HG03064 (cell line): ENCODE measurements around the gene ROMO1.

ENCODE experiments used
- ATAC-seq: cut with Tn5 transposase; IDR thresholded peaks from one replicate; pipeline ENCODE4 v1.9.1; 2021; ENCODE audit warnings: low read depth; ENCODE audit not compliant: unreplicated experiment

ROMO1 gene

GRCh38 chr20:35699127-35699956 is at the start of gene ROMO1, which contains the start of gene NFS1:
Gene ROMO1, plus strand, starts transcription at chr20:35699405. Its CDS starts 228 bp downstream, at chr20:35699633.
Gene NFS1, minus strand, starts transcription at chr20:35699352. Its CDS starts 64 bp downstream, at chr20:35699288.
- ATAC-seq, result peak; percentile 55

DNA sequence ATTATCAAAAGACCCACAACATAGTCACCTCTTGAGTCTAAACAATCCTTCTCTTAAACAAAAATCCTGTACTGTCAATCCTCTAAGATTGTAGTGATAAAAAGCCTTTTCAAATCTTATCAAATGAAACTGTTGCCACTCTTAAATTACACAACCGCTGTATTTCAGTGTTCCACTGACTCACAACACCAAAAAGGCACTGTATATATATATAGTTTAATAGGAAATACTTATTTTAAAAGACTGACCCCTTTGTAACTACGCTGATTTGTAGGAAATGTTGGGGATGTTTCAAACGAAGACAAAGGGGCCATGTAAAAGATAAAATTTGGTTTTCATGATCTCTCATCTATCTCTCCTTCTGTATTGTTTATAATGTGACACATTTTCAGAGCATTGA is 48.6 kb upstream of the ROMO1 start:
- ATAC-seq, result no peak

GRCh38 chr20:35651958-35652357 is 47.2 kb upstream of the ROMO1 start:
- no peak for ATAC-seq

DNA sequence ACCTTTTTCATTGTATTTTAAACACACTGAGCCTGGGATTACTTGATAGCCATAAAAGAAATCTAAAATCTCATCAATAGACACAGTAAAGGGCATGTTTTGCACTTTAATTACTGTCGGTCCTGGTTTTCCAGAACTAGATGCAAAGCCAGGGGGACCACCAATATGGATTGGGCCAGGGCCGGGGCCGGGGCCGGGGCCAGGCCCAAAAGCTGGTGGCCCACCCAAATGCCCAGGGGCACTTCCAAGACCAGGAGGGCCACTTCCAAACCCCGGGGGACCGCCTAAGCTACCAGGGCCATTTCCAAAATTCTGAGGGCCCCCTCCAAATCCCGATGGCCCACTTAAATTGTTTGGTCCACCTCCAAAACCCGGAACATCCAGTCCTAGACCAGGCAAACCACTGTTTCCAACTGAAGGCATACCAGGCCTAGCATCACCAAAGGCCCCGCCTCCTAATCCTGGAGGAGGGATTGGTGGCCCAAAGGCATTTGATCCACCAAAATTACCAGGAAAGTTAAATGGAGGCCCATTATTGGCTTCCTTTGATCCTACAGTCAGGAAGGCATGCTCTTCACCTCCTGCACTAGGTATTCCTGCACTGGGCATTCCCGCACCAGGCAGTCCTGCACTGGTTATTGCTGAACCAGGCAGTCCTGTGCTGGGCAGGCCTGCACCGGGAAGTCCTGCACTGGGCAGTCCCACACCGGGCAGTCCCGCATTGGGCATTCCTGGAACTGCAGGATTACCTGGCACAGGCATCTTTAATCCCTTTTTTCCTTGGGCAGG is 46.4 kb upstream of the ROMO1 start:
- no peak for ATAC-seq

- no peak for ATAC-seq
Measured at GRCh38 chr20:35653430-35653734, 45.8 kb upstream of the ROMO1 start.

- no peak for ATAC-seq
Measured at GRCh38 chr20:35653893-35654292, 45.3 kb upstream of the ROMO1 start.

DNA sequence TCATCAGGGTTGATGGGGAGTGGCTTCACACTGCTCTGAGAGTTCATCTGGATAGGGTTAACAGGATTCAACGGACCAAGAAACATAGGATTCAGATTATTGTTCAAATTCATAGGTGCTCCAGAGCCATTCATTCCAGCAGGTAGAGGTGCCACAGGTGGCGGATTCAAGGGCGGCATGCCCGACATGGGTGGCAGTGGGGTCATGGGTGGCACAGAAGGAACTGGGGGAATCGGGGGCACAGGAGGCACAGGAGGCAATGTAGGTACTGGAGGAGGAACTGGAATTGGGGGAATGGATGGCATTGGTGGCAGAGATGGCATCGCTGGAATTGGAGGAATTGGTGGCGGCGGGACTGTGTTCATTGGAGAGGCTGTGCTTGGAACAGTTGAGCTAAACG is 44.8 kb upstream of the ROMO1 start:
- no peak for ATAC-seq

GRCh38 chr20:35657271-35657670 is 41.9 kb upstream of the ROMO1 start:
- ATAC-seq, result no peak

- ATAC-seq, result no peak
Measured at GRCh38 chr20:35660122-35660937, 38.9 kb upstream of the ROMO1 start.

- no peak for ATAC-seq
Measured at GRCh38 chr20:35661053-35661452, 38.2 kb upstream of the ROMO1 start.

DNA sequence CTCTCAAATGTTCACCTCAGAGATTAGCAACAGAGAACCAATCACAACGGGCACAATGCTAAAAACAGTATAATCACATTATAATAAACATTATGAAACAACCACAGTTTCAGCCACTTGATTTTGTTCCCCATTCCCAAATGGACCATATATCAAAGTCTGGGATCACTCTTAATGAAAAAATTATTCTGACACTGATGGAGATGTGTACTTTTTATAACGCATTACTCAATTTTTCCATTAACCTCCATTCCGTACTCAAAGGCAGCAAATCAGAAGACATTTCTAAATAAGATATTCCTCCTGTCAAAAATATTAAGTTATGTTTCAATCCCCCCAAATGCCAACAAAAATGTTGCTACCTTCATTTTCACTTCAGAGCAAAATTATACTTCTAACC is 37.3 kb upstream of the ROMO1 start:
- no peak for ATAC-seq

GRCh38 chr20:35662551-35662950 is 36.7 kb upstream of the ROMO1 start:
- no peak for ATAC-seq

- peak; percentile 25 for ATAC-seq
Measured at GRCh38 chr20:35663516-35664465, 35.4 kb upstream of the ROMO1 start.

DNA sequence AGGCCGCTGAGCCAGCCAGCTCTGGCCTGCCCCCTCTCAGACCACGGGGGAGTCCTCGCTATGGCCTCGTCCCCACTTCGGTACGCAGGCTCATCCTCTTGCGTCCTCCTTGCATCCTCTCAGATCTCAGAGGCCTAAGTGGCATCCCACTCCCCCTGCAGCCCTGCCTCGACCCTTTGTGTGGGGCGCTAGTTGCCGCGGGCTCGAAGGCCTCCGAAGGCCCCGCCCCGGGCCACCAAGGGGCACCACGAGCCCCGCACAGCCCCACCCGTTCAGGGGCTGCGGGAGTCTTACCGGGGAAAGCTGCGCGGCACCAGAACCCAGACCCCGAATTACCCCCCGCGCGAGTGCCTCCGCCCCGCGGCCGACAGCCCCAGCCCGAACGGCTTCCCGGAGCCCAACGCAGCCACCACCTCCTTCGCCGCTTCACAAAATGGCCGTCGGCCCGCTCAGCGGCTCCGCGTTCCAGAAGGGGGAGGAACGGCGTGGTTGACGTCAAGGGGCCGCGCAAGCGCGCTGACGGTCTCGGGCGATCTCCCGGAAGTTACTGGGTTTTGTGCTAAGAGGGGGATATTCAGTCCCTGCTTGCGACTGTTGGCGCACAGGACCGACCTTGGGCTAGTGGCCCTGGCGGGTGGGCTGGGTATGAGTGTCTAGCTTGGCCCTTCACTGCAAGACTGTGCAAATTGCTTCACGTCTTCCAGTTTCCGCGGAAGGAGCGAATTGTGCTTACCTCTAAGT is 34.6 kb upstream of the ROMO1 start, which contains the start of the genes CPNE1 and RBM12:
Gene CPNE1 (minus strand): TSS at position 435 of the 741 bp plus-strand sequence. CDS start 31,977 bp downstream, outside the sequence.
Gene RBM12 (minus strand): TSS at position 435 of the 741 bp plus-strand sequence. CDS start 9,578 bp downstream, outside the sequence.
- peak; percentile 67 for ATAC-seq

DNA sequence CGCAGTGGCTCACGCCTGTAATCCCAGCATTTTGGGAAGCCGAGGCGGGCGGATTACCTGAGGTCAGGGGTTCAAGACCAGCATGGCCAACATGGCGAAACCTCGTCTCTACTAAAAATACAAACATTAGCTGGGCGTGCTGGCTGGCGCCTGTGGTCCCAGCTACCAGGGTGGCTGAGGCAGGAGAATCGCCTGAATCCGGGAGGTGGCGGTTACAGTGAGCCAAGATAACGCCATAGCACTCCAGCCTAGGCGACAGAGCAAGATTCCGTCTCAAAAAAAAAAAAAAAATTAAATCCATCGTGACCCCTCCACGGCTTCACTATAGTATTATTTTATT is 33.3 kb upstream of the ROMO1 start:
- no peak for ATAC-seq

DNA sequence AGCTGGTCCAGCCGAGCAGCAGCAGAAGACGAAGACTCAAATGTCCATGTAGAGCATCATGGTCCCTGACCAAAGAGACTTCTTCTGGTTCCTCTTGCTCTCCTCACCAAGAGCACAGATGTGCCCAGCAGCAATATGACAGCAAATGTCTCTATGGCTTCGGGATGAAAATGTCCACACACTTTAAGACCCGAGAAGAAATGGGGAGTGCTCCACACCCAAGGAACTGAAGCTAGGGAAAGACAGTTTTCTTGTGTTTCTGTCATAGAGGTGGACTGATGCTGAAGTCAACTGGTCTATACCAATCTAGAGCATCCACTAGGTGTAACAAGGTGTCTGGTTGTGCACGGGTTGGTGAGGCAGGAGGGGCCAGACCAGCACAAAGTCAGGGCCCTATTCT is 30.0 kb upstream of the ROMO1 start:
- no peak for ATAC-seq

- no peak for ATAC-seq
Measured at GRCh38 chr20:35669681-35670080, 29.5 kb upstream of the ROMO1 start.

DNA sequence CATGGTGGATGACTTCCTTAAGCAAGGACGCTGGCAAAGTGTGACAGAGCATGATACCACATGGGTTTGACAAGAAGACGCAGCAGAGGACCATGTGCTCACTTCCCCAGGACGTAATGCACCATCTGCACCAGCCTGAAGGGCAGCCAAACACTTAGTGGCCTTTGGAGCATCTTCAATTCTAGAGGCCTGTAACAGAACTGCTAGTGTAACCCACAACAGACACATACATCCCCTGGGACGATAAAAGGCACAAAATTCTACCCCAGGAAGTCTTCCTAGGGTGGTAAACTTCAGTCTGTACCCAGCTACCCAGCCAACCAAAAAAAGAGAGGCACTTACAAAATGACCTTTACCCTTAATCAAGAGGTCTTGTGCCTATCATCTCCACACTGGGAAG is 25.3 kb upstream of the ROMO1 start:
- ATAC-seq, result no peak

GRCh38 chr20:35674921-35675320 is 24.3 kb upstream of the ROMO1 start:
- no peak for ATAC-seq
